Kidney (tissue), 22 donors: ENCODE results near the gene IFNA4. TPM values are rescaled to one million over a fixed set of nuclear protein-coding genes. Genes with fewer than 3 reads are reported as not detected.
"Not testable (repeated sequence)": the region's sequence is repeated elsewhere in the genome, so short reads cannot be mapped to it uniquely, and the experiment has no call there.

Source experiments
- DNase-seq, 5 donors: peaks; one replicate each; pipeline ENCODE4 v3.0.0-alpha.2; 2013 to 2020
- FAIRE-seq: peaks from 2 replicates; lab custom pipeline; 2012; peaks lifted over from hg19 to GRCh38; lab: Jason Lieb, UNC
- H3K27ac ChIP-seq, 2 donors: one replicate each; pipeline ENCODE4 v1.7.0; 2013; ENCODE audit warnings: low read depth in 2 of 2, low read length in 2 of 2, inconsistent platforms in 1 of 2
- H3K27me3 ChIP-seq: one replicate; pipeline ENCODE4 v1.7.1; 2013; ENCODE audit warnings: low read length, inconsistent platforms; ENCODE audit not compliant: control insufficient read depth, insufficient read depth
- H3K36me3 ChIP-seq, 3 donors: one replicate each; pipeline versions ENCODE4 v1.7.0 to v1.7.1; 2013; ENCODE audit warnings: low read length in 3 of 3, control low read depth in 1 of 3, inconsistent platforms in 1 of 3; ENCODE audit not compliant: insufficient read depth in 3 of 3, control insufficient read depth in 2 of 3
- H3K4me1 ChIP-seq, 3 donors: one replicate each; pipeline versions ENCODE4 v1.7.0 to v1.7.1; 2013; ENCODE audit warnings: low read length in 3 of 3, inconsistent platforms in 1 of 3, low read depth in 1 of 3; ENCODE audit not compliant: control insufficient read depth in 2 of 3, insufficient read depth in 2 of 3
- H3K4me3 ChIP-seq, 3 donors: one replicate each; pipeline versions ENCODE4 v1.7.0 to v1.8.1; 2013; ENCODE audit warnings: low read length in 3 of 3, control low read depth in 1 of 3, inconsistent platforms in 1 of 3
- H3K9ac ChIP-seq, 3 donors: one replicate each; pipeline versions ENCODE4 v1.7.0 to v1.7.1; 2013; ENCODE audit warnings: low read length in 3 of 3, control low read depth in 1 of 3, inconsistent platforms in 1 of 3
- H3K9me3 ChIP-seq, 3 donors: one replicate each; pipeline versions ENCODE4 v1.7.0 to v1.7.1; 2013; ENCODE audit warnings: low read length in 3 of 3, control low read depth in 1 of 3, inconsistent platforms in 1 of 3; ENCODE audit not compliant: control insufficient read depth in 2 of 3, insufficient read depth in 1 of 3
- intact Hi-C: fragments of 100-400 bp; cut with DNase I; formaldehyde crosslinking; loops from one replicate; pipeline ENCODE4 v1.11.1; 2022
- long read RNA-seq, 10 donors: library from polyadenylated mRNA in 1 of 10; unstranded in 1 of 10; transcript quantifications; one replicate each; pipeline ENCODE4 v2.0.0 and lab custom pipeline, GENCODE V29; 2021 to 2026
- polyA plus RNA-seq: library from polyadenylated mRNA; stranded (reverse); fragments of 350-450 nt; fragmentation: Illumina TruSeq; extraction: RNeasy Lipid Tissue Mini Kit (QIAGEN cat#74804); gene quantifications from one replicate; pipeline ENCODE4 v1.2.3, GENCODE V29; 2014; ENCODE audit warnings: low read depth, low replicate concordance; ENCODE audit not compliant: insufficient read depth
- total RNA-seq: library from RNA; stranded (reverse); fragmentation: NEBNext Ultra II Directional; extraction: Animal tissue kit (Norgen Biotek cat#: 25700); gene quantifications from one replicate; pipeline ENCODE4 v1.2.1, GENCODE V29; 2021
- TF ChIP-seq, protein P1 (sequence below): IDR thresholded peaks from 3 replicates; pipeline ENCODE4 v1.5.1; 2012; ENCODE audit warnings: mild to moderate bottlenecking, moderate library complexity, borderline replicate concordance; ENCODE audit not compliant: insufficient read depth; ENCODE audit errors: extremely low read depth
- donor health status: control.
- donor health status: control.
- donor health status: control.
- donor health status: control.
- donor health status: control.
- donor health status: DM: yes; HTN: yes; CAD: no.
- donor health status: Normal renal cell carcinoma (clear cell type).

The IFNA4 gene
- total RNA-seq (not detected), polyA plus RNA-seq (not detected)
- long read RNA-seq, donor 1, result 0 reads
- long read RNA-seq, donor 2, result 0 reads
- long read RNA-seq, donor 3, result 0 reads
- long read RNA-seq, donor 4, result 0 reads
- long read RNA-seq, donor 5, result 0 reads
- long read RNA-seq, donor 6, result 0 reads
- long read RNA-seq, donor 7, result 0 reads
- long read RNA-seq, donor 8, result 0 reads
- long read RNA-seq, donor 9, partial matches to known transcripts, result 0 of 1 reads
- long read RNA-seq, donor 9, other reads (novel, unspliced or antisense), result 0 of 1 reads
- long read RNA-seq, donor 10, result 0 reads

- H3K4me3 ChIP-seq, FAIRE-seq, H3K36me3 ChIP-seq, intact Hi-C loops, DNase-seq, H3K9me3 ChIP-seq, H3K27ac ChIP-seq, H3K9ac ChIP-seq, H3K4me1 ChIP-seq, H3K27me3 ChIP-seq: not testable (repeated sequence)
Observed at GRCh38 chr9:21187487-21187886, at the start of gene IFNA4. Gene IFNA4, minus strand, starts transcription at chr9:21187587. Its CDS starts 56 bp downstream, at chr9:21187531.

DNA sequence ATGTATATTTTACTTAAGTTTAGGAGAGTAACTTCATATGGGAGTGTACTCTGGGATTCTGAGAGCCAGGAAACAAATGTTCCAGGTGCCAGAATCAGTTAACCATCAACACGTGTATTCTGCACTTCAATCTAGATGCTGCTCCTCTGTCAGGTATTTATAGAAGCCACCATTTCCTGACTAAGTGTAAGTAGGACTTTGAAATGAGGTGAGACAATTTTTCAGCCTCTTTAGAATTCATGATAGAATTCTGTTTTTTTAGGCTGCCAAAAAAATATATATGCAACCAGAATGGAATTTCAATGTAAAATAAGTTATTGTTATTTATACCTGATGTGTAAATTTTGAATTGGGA, 49.0 kb upstream of the IFNA4 start:
- H3K4me1 ChIP-seq, FAIRE-seq, DNase-seq, H3K9me3 ChIP-seq, H3K4me3 ChIP-seq, H3K36me3 ChIP-seq, H3K9ac ChIP-seq, H3K27me3 ChIP-seq, H3K27ac ChIP-seq, intact Hi-C loops: not testable (repeated sequence)

DNA sequence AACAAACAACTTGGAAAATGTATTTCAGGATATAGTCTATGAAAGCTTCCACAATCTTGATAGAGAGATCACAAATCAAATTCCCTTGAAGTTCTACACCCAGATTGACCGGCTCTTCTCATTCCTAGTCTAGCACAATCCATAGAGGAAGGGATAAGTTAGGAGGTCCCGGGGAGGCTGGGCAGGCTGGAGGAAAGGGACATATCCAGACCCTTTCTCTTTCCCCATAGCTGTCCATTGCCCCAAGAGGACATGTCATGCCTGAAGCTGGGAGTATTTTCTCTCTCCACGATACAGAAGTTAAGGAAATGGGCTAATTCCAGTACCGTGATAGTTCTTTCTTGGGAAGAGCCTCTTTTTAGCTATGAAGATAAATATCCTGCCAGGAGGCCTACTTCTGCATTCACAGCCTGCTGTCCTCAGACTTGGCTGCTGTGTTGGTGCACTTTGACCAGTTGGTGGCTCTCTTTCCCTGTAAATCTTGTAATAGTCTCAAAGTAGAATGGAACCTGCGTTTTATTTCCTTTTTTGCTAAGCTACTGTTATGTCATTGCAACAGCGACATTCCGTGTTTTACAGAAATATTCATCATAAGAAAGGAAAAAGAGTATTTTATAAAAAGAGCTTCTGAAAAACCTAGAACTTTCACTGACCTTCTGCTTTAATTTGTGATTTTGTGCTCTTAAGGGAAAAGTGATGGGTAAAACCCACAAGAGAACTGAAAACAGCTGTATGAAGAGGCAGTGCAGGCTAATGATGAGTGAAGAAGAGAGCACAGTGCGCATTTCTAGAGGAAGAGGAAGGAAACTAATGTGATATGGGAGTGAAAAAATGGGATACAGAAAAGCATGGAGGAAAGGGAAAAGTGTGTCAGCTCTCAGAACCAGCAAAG, 48.3 kb upstream of the IFNA4 start:
- H3K27me3 ChIP-seq, result not testable (repeated sequence)

DNA sequence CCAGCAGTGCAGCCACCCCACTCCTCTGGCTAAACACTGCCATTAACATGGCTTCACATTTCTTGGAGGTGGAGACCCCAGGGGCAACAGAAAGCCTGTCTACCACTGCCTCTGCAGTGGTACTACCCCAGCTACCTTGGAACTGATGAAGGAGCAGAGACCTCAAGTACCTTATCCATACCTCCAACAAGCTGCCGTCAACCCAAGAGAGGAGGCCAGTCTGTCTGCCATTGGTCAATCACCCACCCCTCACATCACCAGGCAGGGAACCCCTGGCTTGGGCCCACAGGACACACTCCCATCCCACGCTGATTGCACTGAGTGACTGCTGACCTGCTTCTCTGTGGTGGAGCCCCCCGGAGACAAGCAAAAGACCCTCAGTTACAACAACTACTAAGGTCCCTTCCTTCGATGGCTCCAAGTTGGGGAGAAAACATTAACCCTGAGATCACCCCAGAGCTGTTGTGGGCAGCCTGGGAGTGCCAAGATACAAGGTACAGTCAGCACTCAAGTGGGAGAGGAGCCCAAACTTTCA, 46.8 kb upstream of the IFNA4 start:
- Histone ChIP-seq H3K4me1 (no peaks in the 10 kb centered on the region), H3K4me3 (no peak overlapping the region), H3K27ac (no peak overlapping the region), H3K36me3 (no peaks in the 10 kb centered on the region), H3K9me3 (no peaks in the 10 kb centered on the region), H3K27me3 (no peaks in the 10 kb centered on the region), H3K9ac (no peak overlapping the region)
- DNase-seq (no peak), FAIRE-seq (no peak)
- TF ChIP-seq, protein P1, sequence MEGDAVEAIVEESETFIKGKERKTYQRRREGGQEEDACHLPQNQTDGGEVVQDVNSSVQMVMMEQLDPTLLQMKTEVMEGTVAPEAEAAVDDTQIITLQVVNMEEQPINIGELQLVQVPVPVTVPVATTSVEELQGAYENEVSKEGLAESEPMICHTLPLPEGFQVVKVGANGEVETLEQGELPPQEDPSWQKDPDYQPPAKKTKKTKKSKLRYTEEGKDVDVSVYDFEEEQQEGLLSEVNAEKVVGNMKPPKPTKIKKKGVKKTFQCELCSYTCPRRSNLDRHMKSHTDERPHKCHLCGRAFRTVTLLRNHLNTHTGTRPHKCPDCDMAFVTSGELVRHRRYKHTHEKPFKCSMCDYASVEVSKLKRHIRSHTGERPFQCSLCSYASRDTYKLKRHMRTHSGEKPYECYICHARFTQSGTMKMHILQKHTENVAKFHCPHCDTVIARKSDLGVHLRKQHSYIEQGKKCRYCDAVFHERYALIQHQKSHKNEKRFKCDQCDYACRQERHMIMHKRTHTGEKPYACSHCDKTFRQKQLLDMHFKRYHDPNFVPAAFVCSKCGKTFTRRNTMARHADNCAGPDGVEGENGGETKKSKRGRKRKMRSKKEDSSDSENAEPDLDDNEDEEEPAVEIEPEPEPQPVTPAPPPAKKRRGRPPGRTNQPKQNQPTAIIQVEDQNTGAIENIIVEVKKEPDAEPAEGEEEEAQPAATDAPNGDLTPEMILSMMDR, result no peak
- intact Hi-C loops, result no loop called here

More for the DNA sequence above, 48.3 kb upstream of the IFNA4 start:
- H3K9me3 ChIP-seq, H3K4me3 ChIP-seq, intact Hi-C loops, H3K27ac ChIP-seq, H3K9ac ChIP-seq, H3K36me3 ChIP-seq, H3K4me1 ChIP-seq: not testable (repeated sequence)
- DNase-seq (peak in 2 of 5 donors; percentile 38 to 52), FAIRE-seq (peak; percentile 6)
- TF ChIP-seq, protein P1, result peak; percentile 52
